Hepatocyte (in vitro differentiated cells): Measurements from ENCODE around the gene ANKRD50. TPM values are rescaled to one million over a fixed set of nuclear protein-coding genes. Genes with fewer than 3 reads are reported as not detected.

ENCODE experiments used
- DNase-seq: peaks from one replicate; pipeline ENCODE4 v3.0.0-alpha.2; 2016; ENCODE audit warnings: low spot score
- H2AFZ ChIP-seq: fragments of 200-600 bp; sonication (generic); 2 replicates; pipeline ENCODE4 v1.6.0; 2016; ENCODE audit warnings: antibody characterized with exemption, mild to moderate bottlenecking
- H3K27ac ChIP-seq: fragments of 200-600 bp; sonication (generic); 2 replicates; pipeline ENCODE4 v1.5.1; 2016; ENCODE audit warnings: mild to moderate bottlenecking
- H3K27me3 ChIP-seq: fragments of 200-600 bp; sonication (generic); 2 replicates; pipeline ENCODE4 v1.6.1; 2016
- H3K36me3 ChIP-seq: fragments of 200-600 bp; sonication (generic); replicated peaks from 2 replicates; pipeline ENCODE4 v1.5.1; 2016; ENCODE audit warnings: low read depth; ENCODE audit not compliant: insufficient read depth
- H3K4me1 ChIP-seq: fragments of 200-600 bp; sonication (generic); 2 replicates; pipeline ENCODE4 v1.5.1; 2016; ENCODE audit warnings: mild to moderate bottlenecking, moderate library complexity; ENCODE audit not compliant: insufficient read depth
- H3K4me2 ChIP-seq: fragments of 200-600 bp; sonication (generic); 2 replicates; pipeline ENCODE4 v1.6.0; 2016
- H3K4me3 ChIP-seq: fragments of 200-600 bp; sonication (generic); 2 replicates; pipeline ENCODE4 v1.5.1; 2016; ENCODE audit warnings: mild to moderate bottlenecking
- H3K79me2 ChIP-seq: fragments of 200-600 bp; sonication (generic); 2 replicates; pipeline ENCODE4 v1.6.0; 2017; ENCODE audit warnings: mild to moderate bottlenecking
- H3K9me2 ChIP-seq: fragments of 200-600 bp; sonication (generic); replicated peaks from 2 replicates; pipeline ENCODE4 v1.6.0; 2017; ENCODE audit warnings: mild to moderate bottlenecking; ENCODE audit not compliant: insufficient read depth
- H3K9me3 ChIP-seq: fragments of 200-600 bp; sonication (generic); 2 replicates; pipeline ENCODE4 v1.5.1; 2016; ENCODE audit warnings: low read depth, mild to moderate bottlenecking
- H4K20me1 ChIP-seq: fragments of 200-600 bp; sonication (generic); 2 replicates; pipeline ENCODE4 v1.6.0; 2016; ENCODE audit warnings: mild to moderate bottlenecking; ENCODE audit not compliant: insufficient read depth, poor library complexity, severe bottlenecking
- EZH2 ChIP-seq: fragments of 200-600 bp; sonication (generic); IDR thresholded peaks from 2 replicates; pipeline ENCODE4 v1.6.1; 2016; ENCODE audit warnings: antibody characterized with exemption, mild to moderate bottlenecking, borderline replicate concordance
- EZH2phosphoT487 ChIP-seq: fragments of 200-600 bp; sonication (generic); IDR thresholded peaks from one replicate; pipeline ENCODE4 v1.6.1; 2018; ENCODE audit warnings: antibody characterized with exemption, mild to moderate bottlenecking, low read depth, moderate library complexity; ENCODE audit not compliant: unreplicated experiment, severe bottlenecking
- WGBS: methylation state at CpG from one replicate; pipeline ENCODE4 v1.1.6; 2016; ENCODE audit warnings: low lambda C conversion rate; ENCODE audit errors: missing lambda C conversion rate; 5-methylcytosine and 5-hydroxymethylcytosine counted together
- polyA plus RNA-seq: library from polyadenylated mRNA; unstranded; fragments of >200 nt; fragmentation: Nextera tagmentation; extraction: Ambion mirVana; gene quantifications from 2 replicates; pipeline ENCODE4 v1.2.1, GENCODE V29; 2016
- total RNA-seq: library from RNA; depleted of rRNA; stranded (reverse); fragments of >200 nt; gene quantifications from 2 replicates; pipeline ENCODE4 v1.2.3, GENCODE V29; 2014
- TF ChIP-seq, protein P1 (sequence below): fragments of 200-600 bp; sonication (generic); IDR thresholded peaks from 2 replicates; pipeline ENCODE4 v1.5.1; 2016; ENCODE audit warnings: antibody characterized with exemption, mild to moderate bottlenecking; ENCODE audit not compliant: poor library complexity

ANKRD50 gene
- total and polyA plus RNA-seq, 2 experiments from 2014 or later: 6.7 to 37.4 TPM

DNA sequence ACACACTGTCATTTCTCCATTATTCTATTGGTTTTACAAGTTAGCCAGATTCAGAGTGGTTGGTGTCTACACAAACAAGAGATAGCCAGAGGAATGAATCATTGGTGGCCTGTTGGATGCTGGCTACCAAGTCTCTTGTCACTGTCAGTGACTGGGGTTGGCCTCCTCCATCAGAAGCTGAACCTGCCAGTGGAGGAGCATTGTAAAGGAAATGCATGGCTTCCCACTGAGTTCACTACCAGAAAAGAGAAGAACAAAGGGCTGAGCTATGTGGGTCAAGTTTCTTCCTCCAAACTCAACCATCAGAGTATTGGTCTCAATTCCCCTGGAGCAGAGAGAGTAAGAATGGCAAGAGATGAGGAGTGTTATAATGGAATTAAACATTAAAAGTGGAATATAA, 26.5 kb upstream of the ANKRD50 start:
- DNase-seq: no peak
- Histone ChIP-seq H3K4me2 (no peak overlapping the region), H3K4me3 (no peak overlapping the region), H3K9me2 (no peaks in the 10 kb centered on the region), H3K27me3 (no peaks in the 10 kb centered on the region), H3K4me1 (no peaks in the 10 kb centered on the region), H4K20me1 (no peaks in the 10 kb centered on the region), H3K79me2 (no peaks in the 10 kb centered on the region), H2AFZ (no peak overlapping the region), H3K9me3 (no peaks in the 10 kb centered on the region), H3K27ac (no peak overlapping the region), H3K36me3 (no peaks in the 10 kb centered on the region)
- no peak for TF ChIP-seq EZH2
- no peak for TF ChIP-seq EZH2phosphoT487
- TF ChIP-seq, protein P1, sequence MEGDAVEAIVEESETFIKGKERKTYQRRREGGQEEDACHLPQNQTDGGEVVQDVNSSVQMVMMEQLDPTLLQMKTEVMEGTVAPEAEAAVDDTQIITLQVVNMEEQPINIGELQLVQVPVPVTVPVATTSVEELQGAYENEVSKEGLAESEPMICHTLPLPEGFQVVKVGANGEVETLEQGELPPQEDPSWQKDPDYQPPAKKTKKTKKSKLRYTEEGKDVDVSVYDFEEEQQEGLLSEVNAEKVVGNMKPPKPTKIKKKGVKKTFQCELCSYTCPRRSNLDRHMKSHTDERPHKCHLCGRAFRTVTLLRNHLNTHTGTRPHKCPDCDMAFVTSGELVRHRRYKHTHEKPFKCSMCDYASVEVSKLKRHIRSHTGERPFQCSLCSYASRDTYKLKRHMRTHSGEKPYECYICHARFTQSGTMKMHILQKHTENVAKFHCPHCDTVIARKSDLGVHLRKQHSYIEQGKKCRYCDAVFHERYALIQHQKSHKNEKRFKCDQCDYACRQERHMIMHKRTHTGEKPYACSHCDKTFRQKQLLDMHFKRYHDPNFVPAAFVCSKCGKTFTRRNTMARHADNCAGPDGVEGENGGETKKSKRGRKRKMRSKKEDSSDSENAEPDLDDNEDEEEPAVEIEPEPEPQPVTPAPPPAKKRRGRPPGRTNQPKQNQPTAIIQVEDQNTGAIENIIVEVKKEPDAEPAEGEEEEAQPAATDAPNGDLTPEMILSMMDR: no peak

DNA sequence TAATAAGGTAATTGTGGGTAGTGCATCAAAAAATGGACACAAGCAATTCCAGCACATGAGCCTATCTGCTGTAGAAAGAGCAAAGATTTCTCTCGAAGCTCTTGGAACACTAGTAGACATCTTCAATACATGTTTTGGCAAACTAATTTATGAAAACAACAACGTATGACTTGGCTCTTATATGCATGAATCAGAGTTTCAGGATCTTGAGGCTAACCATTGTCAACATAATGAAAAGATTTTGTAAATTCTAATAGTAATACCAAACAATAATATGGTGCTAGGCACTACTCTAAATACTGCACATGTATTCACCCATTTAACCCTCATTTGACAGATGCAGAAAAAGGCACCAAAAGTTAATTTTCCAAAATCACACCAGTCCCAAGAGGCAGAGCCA, 25.1 kb upstream of the ANKRD50 start:
- WGBS: 92% methylated on average over 2 of the region's 2 CpGs
- Histone ChIP-seq H3K27ac (no peak overlapping the region), H3K4me3 (no peak overlapping the region), H2AFZ (no peak overlapping the region), H4K20me1 (no peaks in the 10 kb centered on the region), H3K9me2 (no peaks in the 10 kb centered on the region), H3K79me2 (no peaks in the 10 kb centered on the region), H3K9me3 (no peaks in the 10 kb centered on the region), H3K4me1 (no peaks in the 10 kb centered on the region), H3K27me3 (no peaks in the 10 kb centered on the region), H3K4me2 (no peak overlapping the region), H3K36me3 (no peaks in the 10 kb centered on the region)
- no peak for DNase-seq
- TF ChIP-seq EZH2phosphoT487 (no peak), EZH2 (no peak)
- TF ChIP-seq, protein P1: no peak

DNA sequence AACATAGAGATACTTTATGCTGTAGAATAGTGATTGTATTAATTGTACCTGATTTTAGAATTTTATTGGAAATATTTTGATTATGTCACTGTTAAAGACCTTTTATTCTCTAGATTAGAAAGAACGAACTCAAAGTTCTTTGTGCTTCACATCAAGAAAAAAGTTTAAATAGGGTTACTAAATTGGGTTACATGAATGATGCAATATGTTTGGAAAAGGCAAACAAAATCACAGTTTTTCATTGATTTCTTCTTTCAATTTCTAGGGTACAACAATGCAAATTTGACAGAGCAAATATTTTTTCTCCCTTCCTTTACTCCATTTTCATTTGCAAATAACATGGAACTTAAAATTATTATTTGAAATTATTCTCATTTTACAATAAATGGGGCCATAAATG, 24.0 kb upstream of the ANKRD50 start:
- no peak overlapping the region for H3K27ac ChIP-seq
- H3K79me2 ChIP-seq: no peaks in the 10 kb centered on the region
- no peak overlapping the region for H2AFZ ChIP-seq
- DNase-seq: no peak
- H3K9me2 ChIP-seq: no peaks in the 10 kb centered on the region
- 87% methylated on average over 1 of the region's 1 CpG for WGBS
- TF ChIP-seq, protein P1: no peak
- TF ChIP-seq EZH2 (no peak), EZH2phosphoT487 (no peak)
- H4K20me1 ChIP-seq: no peaks in the 10 kb centered on the region
- no peak overlapping the region for H3K4me3 ChIP-seq
- no peaks in the 10 kb centered on the region for H3K36me3 ChIP-seq
- no peaks in the 10 kb centered on the region for H3K27me3 ChIP-seq
- no peak overlapping the region for H3K4me2 ChIP-seq
- no peaks in the 10 kb centered on the region for H3K4me1 ChIP-seq
- no peaks in the 10 kb centered on the region for H3K9me3 ChIP-seq

DNA sequence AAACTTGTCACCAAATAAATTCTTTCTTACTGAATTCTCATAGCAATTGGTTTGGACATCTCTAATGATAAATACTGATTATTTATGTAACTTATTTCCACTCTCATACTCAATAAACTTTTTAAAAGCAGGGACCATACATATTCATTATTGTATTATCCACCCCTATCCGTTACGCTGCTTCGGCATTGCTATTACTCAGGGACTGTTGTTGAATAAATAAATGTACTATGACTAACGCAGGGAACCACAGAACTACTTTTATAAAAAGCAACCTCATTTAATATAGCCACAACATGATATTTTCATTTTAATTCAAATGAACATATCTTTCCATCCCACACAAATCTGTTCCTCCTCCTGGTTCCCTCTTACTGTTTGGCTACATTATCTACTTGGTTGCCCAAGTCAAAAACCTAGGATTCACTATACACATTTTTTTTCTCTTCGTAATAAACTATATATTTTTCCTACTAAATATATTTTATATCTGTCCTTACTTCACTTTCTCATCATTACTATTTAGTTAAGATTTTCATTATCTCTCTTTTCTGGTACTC, 14.9 kb upstream of the ANKRD50 start:
- H3K79me2 ChIP-seq: no peaks in the 10 kb centered on the region
- no peaks in the 10 kb centered on the region for H3K4me1 ChIP-seq
- no peaks in the 10 kb centered on the region for H3K36me3 ChIP-seq
- H3K27me3 ChIP-seq: no peaks in the 10 kb centered on the region
- 97% methylated on average over 5 of the region's 5 CpGs for WGBS
- TF ChIP-seq EZH2 (no peak), EZH2phosphoT487 (no peak)
- TF ChIP-seq, protein P1: no peak
- H4K20me1 ChIP-seq: no peaks in the 10 kb centered on the region
- DNase-seq: no peak
- H3K4me3 ChIP-seq: no peak overlapping the region
- H2AFZ ChIP-seq: no peak overlapping the region
- H3K9me3 ChIP-seq: no peaks in the 10 kb centered on the region
- no peaks in the 10 kb centered on the region for H3K9me2 ChIP-seq
- no peak overlapping the region for H3K27ac ChIP-seq
- no peak overlapping the region for H3K4me2 ChIP-seq
